Measurements from ENCODE around the gene SUSD6.
"Not testable (repeated sequence)": the region's sequence is repeated elsewhere in the genome, so short reads cannot be mapped to it uniquely, and the experiment has no call there.

Gene SUSD6

DNA sequence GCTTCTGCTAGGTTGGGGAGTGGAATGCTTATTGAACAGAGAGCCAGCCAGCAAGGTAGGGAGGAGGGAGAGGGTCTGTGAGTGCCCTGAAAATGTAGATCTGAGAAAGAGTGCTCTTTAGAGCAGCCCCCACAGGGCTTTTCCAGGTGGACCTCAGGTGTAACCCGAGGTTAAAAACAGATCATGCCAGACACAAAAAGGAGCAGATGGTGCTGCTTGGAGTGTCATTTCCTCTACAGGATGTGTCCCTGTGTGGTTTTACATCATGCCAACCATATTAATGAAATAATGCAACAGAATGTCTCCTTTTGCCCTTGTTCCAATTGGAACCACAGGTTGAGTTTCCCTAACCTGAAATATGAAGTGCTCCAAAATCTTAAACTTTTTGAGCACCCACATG, 6.4 kb downstream of the SUSD6 start:
- DNase-seq (ENCODE audit: extremely low spot score, insufficient read length, low read depth) (no peak), FAIRE-seq (peak; percentile 21)

DNA sequence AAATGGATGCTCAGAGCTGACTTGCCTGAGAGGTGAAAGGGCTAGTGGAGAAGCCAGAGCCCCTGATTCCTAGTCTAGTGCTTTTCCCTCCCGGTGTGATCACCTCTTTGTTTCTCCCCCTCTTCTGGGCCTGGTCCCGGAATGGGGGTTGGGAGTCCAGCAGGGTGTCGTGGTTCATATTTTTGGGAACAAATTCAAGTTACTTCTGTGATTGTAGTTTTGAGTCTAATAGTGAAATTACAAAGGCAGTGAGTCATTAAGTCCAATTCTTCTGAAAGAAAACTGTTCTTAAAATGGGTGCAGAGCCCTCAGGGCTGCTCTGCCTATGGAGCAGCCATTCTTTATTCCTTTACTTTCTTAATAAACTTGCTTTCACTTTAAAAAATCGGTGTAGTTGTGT, 7.6 kb downstream of the SUSD6 start:
- no peak for FAIRE-seq
- no peak for DNase-seq (ENCODE audit: extremely low spot score, insufficient read length, low read depth)

DNA sequence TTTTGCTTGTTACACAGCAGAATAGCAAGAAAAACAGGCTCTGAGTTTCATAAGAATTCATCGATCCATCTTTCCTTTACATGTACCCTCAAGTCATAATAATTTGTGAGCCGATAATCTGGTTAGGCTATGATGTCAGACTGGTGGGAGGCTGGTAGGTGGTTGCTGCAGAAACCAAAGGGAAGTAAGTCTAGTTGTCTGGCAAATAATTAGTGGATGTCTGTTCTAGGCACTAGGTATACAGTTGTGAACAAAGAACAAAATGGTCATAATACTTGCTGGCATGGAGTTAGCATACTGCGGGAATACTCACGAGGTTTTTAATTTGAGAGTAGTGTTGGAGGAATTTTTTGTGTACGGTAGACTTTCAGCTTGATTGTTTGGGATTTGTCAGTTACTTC, 8.8 kb downstream of the SUSD6 start:
- DNase-seq (ENCODE audit: extremely low spot score, insufficient read length, low read depth) (no peak), FAIRE-seq (peak; percentile 85)

DNA sequence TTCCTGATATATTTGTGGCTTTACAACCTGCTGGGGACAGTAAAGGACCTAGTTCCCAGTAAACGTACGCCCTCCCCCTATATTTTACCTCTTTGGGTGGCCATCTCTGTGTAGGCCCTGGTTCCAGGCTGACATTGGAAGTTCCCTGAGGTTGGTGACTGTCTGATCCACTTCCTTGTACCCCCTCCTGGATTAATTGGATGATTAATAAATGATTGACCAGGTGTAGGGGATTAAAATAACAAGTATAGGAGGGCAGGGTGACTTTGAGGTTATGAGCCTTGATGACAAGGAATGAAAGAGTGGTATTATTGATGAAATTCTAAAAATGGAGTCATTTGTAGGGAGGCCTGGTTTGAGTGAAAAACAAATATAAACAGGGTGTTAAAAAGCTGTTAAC, 9.6 kb downstream of the SUSD6 start:
- DNase-seq (ENCODE audit: extremely low spot score, insufficient read length, low read depth) (no peak), FAIRE-seq (no peak)

DNA sequence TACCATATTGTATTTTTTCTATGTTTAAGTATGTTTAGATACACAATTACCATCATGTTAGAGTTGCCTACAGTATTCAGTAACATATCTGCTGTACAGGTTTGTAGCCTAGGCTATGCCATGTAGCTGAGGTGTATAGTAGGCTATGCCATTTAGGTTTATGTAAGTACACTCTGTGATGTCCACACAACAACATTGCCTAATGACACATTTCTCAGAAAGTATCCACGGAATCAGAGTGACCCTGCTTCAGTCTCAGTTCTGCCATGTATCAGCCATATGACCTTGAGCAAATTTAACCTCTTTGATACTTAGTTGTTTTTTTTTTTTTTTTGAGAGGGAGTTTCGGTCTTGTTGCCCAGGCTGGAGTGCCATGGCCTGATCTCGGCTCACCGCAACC, 12.7 kb downstream of the SUSD6 start:
- FAIRE-seq: no peak
- DNase-seq (ENCODE audit: extremely low spot score, insufficient read length, low read depth): no peak

DNA sequence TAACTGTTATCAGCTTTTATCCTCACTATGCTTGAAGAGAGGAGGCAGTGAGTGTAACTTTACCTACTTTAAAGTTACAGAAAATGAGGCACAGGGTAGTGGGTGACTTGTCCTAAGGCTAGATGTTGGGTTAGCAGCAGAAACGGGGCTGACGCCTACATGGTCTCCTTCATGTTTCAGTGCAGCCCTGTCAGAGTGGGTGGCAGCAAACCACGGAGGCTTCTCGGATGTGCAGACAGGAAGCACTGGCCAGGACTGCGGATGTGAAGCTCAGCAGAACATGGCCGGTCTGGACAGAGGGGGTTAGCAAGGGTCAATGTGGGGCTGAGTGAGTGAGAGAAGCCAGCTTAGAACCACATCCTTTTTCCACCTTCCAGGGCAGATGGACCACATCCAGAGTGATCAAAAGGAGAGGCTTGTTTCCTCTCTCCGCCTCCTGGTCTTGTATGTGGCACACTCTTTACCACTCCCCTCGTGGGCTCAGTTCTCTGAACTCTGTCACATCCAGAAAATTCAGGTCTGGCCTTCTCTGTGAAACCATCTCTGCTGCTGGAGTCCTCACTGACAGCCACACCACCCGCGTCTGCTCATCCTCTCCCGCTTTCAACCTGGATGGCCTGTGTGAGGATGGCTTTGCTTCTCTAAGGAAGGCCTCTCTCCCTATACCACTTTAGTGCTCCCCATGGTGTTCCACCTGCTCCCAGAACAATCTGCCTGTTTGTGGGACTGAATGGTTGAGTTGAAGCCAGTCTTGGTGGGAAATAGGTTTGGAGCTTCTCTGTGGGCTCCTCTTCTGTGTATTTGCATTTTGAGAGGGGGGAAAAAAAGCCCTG, 14.1 kb downstream of the SUSD6 start:
- DNase-seq (ENCODE audit: extremely low spot score, insufficient read length, low read depth) (peak; percentile 55), FAIRE-seq (peak; percentile 98)

DNA sequence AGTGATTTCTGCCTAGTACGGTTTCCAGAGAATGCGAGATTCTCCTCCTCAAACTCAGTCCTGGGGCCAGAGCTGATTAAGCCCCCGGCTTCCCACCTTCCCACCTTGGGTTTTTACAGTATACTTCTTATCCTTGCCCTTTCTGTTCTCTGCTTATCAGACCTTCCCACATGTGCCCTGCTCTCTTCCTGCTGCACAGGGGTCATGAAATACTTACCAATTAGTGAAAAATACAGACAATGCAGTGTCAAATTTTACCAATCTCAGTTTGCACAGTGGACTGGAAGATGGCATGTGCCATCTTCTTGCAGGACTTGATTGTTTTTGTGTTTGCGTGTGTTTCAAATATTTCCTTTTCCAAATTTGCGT, 14.7 kb downstream of the SUSD6 start:
- no peak for FAIRE-seq
- no peak for DNase-seq (ENCODE audit: extremely low spot score, insufficient read length, low read depth)

DNA sequence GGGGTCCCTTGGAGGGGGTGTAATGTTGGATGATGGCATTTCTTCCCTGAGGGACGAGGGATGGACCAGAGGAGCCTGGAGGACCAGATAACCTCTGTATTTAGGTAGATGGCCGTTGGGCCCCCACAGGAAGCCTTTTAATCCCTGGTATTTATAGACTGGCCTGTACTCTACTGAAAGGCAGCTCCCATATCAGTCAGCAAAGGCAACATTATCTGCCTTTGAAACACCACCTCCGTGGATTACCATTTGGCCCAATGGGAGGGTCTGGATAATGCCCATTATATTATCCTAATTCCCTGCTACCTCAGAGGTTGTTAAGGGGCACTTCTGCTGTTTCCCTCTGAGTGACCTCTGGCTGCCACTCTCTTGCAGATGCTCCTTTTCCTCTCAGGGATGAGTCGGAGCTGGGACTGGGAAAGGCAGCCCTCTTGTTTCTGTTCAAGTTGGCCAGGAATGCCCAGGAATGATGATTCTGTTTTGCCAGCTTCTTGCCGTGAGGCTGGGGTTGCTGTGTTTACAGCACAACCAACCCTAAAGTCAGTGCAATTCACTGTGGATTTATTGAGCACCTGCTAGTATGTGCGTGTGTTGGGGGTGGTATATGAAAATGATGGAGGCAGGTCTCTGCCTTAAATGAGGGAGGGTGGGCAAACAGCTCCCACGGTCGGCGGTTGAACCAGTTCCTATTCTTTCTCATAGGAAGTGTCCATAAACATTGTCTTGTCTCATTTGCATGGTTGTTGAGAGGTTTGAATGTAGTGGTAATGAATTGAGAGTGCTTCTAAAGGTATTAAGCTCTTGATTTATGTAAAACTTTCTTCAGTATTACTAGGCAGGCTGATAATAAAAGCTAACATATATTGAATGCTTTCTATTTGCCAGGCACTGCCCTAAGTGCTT, 18.1 kb downstream of the SUSD6 start:
- FAIRE-seq: peak; percentile 64
- DNase-seq (ENCODE audit: extremely low spot score, insufficient read length, low read depth): no peak

DNA sequence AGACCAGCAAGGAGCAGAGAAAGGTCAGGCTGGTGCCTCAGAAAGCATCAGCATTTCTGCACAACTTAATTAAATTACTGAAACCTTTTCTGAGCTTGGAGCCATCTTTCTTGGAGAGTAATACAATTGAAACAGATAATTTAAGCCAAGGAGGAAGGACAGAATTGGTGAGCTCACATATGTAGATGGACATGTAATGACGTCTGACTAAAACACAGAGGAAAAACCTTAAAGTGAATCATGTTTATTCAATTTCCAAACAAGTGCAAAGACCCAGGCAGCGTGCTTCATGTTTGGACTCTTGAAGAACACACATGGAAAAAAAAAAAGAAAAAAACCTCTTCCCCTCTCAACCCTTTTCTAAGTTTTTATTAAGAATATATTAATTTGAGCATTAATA, 19.0 kb downstream of the SUSD6 start:
- DNase-seq (ENCODE audit: extremely low spot score, insufficient read length, low read depth): no peak
- no peak for FAIRE-seq

DNA sequence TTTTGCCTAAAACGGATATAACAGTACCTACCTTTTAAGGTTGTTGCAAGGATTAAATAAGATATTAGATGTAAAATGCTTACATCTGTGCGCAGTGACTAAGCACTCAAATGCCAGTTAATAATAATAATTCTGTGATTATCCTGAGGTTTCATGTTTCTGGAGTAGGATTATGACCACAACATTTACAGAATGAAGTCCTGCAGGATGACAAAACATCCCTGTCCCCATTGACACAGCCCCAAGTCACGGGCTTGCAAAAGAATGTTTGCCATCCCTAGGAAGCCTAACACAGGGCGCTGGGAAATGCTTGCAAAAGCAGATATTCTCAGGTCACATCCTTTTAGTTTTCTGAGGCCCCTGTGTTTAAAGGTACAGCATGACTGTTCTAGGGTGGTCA, 20.1 kb downstream of the SUSD6 start:
- DNase-seq (ENCODE audit: extremely low spot score, insufficient read length, low read depth) (no peak), FAIRE-seq (no peak)

DNA sequence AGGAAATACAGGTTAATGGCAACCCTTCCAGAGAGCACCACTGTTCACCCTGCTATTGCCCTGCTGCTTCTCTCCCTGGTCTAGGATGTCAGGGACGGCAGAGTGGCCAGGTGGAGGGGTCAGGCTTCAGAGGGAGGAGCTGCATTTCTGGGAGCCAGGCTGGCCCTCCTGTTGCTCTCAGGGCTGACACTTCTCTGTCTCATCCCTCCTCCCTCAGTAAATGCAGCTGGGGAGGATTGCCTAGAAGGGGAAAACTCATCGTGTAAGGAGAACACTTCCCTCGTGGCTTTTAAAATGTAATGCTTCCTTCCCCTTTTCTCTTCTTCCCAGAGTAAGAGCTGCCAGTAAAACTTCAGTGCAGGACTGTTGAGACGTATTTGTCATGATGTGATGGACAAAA, 20.8 kb downstream of the SUSD6 start:
- no peak for FAIRE-seq
- DNase-seq (ENCODE audit: extremely low spot score, insufficient read length, low read depth): no peak

DNA sequence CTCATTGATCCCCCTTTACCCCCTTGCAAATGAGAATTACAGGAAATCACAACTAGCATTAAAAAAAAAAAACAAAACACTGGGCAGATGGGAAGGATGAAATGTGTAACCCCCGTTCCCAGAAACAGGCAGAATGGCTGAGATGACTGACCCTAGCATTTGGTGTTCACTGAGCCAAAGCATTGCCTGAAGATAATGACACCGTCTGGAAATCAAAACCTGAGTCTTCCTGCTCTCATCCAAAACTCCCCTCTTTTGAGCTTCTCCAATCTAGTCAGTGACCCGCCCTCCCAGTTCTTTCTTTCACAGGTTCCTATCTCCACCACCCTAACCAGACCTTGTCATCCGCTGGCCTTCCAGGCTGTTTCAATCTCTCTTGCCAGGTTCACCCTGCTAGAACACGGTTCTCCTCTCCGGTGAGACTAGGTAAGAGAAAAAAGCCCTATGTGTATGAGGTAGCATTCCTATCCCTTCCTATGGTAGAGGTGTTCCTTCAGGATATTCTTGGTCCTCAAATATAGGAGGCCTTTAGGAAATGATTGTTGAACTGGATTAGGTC, 21.3 kb downstream of the SUSD6 start:
- no peak for FAIRE-seq

DNA sequence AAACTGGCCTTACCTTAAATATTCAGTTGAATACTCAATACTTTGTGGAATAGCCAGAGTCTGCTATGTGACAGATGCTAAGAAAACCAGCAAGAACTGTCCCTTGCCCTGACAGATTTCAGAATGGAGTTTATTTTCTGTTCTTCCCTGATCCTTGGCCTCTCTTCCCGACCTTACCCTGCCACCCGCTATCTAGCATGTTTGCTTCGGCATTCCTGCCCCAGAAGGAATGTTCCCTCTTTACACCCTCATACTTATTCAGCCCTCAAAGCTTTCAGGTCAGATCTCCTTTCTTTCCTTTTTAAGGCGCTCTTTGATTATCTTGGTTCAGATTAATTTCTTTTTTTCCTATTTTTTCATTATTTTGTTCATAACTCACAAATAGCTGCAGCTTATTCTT, 21.8 kb downstream of the SUSD6 start:
- DNase-seq (ENCODE audit: extremely low spot score, insufficient read length, low read depth) (no peak), FAIRE-seq (no peak)

More for the DNA sequence above, 21.3 kb downstream of the SUSD6 start:
- DNase-seq (ENCODE audit: extremely low spot score, insufficient read length, low read depth): no peak

DNA sequence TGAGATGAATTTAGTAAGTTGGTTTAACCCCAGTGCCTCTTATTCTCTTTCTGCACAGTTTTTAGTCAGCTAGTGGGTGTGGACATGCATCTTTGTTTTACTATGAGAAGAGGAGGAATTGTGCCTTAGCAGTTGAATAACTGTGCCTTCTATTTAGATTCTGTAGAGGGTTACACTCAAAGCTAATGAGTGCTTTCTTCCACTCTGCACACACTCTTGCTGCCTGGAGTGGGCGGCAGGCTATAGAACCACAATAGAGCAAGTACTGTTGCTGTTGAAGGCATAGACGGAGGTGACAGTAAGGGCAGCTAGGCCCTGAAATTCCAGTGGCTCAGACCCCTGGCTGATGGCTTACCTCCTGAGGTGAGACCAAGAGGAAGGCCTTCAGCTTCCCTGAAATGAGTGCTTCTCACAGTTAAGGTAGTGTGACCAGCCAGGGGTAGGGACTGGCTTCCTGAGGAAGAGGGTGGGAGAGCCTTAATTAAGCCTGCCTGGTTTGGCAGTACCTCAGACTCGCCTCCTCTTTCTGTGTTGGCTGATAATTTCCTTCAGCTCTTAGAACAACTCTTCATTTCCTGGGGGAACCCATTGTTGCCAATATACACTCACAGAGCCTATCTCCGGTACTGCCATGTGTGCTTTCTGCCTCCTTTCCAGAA, 24.7 kb downstream of the SUSD6 start:
- FAIRE-seq: peak; percentile 54
- no peak for DNase-seq (ENCODE audit: extremely low spot score, insufficient read length, low read depth)

DNA sequence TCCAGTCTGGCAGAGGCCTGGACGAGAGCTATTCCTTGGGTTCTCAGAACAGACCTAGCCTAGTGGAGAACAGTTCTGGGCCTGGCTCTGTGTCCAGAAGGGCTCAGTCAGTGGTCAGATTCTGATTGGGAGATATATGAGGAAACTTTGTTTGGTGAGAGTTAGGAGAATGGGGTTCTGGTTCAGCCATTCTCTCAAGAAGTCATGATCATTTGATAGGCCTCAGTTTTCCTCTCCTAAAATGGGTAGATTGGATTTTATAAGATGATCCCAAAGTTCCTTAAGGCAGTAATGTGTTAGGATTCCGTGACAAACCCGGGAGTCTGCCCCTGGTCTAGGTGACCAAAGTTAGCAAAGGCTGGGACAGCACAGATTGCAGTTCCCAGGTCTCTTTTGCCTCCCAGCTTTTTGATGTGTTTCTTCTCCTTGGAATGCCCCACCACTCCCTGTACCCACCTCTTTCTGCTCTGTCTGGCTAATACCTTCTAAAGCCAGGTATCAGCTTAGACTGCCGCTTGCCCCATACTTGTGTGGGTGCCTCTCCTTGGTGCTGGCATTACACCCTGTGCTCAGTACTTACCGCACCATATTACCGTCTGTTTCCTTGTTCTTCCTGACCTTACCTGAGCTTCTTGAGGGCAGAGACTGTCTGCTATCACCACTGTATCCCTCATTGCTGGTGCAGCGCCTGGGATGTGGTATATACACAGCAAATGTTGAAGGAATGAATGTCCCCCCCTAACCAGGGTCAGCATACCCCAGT, 25.5 kb downstream of the SUSD6 start:
- FAIRE-seq: no peak
- no peak for DNase-seq (ENCODE audit: extremely low spot score, insufficient read length, low read depth)

DNA sequence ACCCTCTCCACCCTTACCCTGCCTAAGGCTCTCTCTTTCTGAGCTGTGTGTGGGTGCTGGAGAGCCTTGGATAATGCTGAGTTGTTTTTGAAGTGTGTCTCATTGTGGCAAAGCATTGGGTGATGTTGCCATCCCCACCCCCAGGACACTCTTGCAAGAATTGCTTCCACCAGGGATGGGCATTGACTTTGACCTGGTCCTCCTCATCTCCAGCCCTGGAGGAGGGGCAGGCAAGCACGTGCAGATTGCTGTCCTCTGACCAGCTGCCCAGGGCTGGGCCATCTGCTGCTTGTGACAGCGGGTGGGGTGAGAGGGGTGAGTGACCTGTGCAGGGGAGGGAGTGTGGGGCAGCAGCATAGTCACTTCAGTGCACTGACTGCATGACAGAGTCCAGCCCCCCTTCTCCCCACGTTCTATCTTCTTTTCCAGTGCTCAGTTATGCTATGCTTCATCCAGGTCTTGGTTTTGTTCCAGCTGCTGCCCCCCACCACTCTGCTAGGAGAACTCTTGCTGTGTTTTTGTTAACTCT, 26.2 kb downstream of the SUSD6 start:
- FAIRE-seq (no peak), DNase-seq (ENCODE audit: extremely low spot score, insufficient read length, low read depth) (no peak)

DNA sequence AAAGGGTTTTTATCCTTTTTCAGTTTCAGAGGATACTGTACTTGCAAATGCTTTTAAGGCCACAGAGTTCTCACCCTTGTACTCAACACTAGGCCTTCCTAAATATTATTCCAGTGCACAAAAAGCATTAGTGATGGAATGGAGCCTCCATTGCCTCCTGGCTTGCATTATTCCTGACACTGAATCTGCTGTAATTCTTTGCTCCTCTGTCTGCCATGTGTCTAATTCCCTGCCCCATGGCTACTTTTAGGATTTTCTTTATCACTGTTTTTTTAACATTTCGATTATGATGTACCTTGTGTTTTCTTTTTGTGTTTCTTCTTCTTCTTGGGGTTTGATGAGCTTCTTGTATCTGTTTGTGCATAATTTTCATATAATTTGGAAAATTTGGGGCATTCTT, 29.5 kb downstream of the SUSD6 start:
- no peak for DNase-seq (ENCODE audit: extremely low spot score, insufficient read length, low read depth)
- FAIRE-seq: no peak

DNA sequence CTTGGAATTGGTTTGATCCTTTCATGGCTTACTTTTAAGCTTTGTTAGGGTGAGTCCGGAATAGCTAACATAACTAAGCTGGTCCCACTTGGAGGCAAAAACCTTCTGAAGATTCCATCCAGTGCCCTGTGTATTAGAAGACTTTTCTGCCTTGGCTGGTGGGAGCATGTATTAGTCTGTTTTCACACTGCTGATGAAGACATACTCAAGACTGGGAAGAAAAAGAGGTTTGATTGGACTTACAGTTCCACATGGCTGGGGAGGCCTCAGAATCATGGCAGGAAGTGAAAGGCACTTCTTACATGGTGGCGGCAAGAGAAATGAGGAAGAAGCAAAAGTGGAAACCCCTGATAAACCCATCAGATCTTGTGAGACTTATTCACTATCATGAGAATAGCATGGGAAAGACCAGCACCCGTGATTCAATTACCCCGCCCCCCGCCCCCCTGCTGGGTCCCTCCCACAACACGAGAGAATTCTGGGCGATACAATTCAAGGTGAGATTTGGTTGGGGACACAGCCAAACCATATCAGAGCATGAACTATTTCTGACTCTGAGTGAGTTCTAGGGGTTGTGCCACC, 30.9 kb downstream of the SUSD6 start:
- not testable (repeated sequence) for FAIRE-seq; DNase-seq (ENCODE audit: extremely low spot score, insufficient read length, low read depth)
